ENCODE measurements around the gene ONECUT2.

Gene ONECUT2

GRCh38 chr18:57466307-57466706 is 31.1 kb downstream of the ONECUT2 start:
- no peaks in the 10 kb centered on the region for H3K27me3 ChIP-seq (ENCODE audit: low read length)
- H2AFZ ChIP-seq (ENCODE audit: low read depth, low read length, severe bottlenecking): no peak overlapping the region
- no peak overlapping the region for H3K4me2 ChIP-seq (ENCODE audit: low read depth, low read length, poor library complexity, severe bottlenecking)
- H4K20me1 ChIP-seq (ENCODE audit: low read depth, low read length): no peaks in the 10 kb centered on the region
- H3K27ac ChIP-seq (ENCODE audit: low read depth, low read length): no peak overlapping the region
- H3K9me3 ChIP-seq (ENCODE audit: insufficient read depth, low read length): no peaks in the 10 kb centered on the region
- H3K9me2 ChIP-seq (replicated peaks; ENCODE audit: insufficient read depth, low read length): no peaks in the 10 kb centered on the region
- no peaks in the 10 kb centered on the region for H3K79me2 ChIP-seq (ENCODE audit: insufficient read depth, low read length)
- no peaks in the 10 kb centered on the region for H3F3A ChIP-seq (ENCODE audit: insufficient read depth)
- no peak overlapping the region for H3K9ac ChIP-seq (ENCODE audit: low read length)
- no peak overlapping the region for H3K4me3 ChIP-seq (ENCODE audit: insufficient read depth, low read length, poor library complexity, severe bottlenecking)
- TF ChIP-seq CTCF (IDR thresholded peaks at IDR 0.05; ENCODE audit: insufficient read depth, low read length, poor library complexity, severe bottlenecking) (no peak), EZH2phosphoT487 (conservative IDR thresholded peaks at IDR 0.05; ENCODE audit: low read length) (no peak)
- no peaks in the 10 kb centered on the region for H3K36me3 ChIP-seq (ENCODE audit: low read length)

- H3K9me3 ChIP-seq (ENCODE audit: insufficient read depth, low read length): no peaks in the 10 kb centered on the region
- no peaks in the 10 kb centered on the region for H3K9me2 ChIP-seq (replicated peaks; ENCODE audit: insufficient read depth, low read length)
- no peak overlapping the region for H3K4me2 ChIP-seq (ENCODE audit: low read depth, low read length, poor library complexity, severe bottlenecking)
- H4K20me1 ChIP-seq (ENCODE audit: low read depth, low read length): no peaks in the 10 kb centered on the region
- no peak for TF ChIP-seq EZH2phosphoT487 (conservative IDR thresholded peaks at IDR 0.05; ENCODE audit: low read length)
- no peak for TF ChIP-seq CTCF (IDR thresholded peaks at IDR 0.05; ENCODE audit: insufficient read depth, low read length, poor library complexity, severe bottlenecking)
- H3K27me3 ChIP-seq (ENCODE audit: low read length): no peaks in the 10 kb centered on the region
- no peaks in the 10 kb centered on the region for H3K79me2 ChIP-seq (ENCODE audit: insufficient read depth, low read length)
- no peaks in the 10 kb centered on the region for H3F3A ChIP-seq (ENCODE audit: insufficient read depth)
- no peak overlapping the region for H3K27ac ChIP-seq (ENCODE audit: low read depth, low read length)
- H3K36me3 ChIP-seq (ENCODE audit: low read length): no peaks in the 10 kb centered on the region
- H3K9ac ChIP-seq (ENCODE audit: low read length): no peak overlapping the region
- no peak overlapping the region for H2AFZ ChIP-seq (ENCODE audit: low read depth, low read length, severe bottlenecking)
- H3K4me3 ChIP-seq (ENCODE audit: insufficient read depth, low read length, poor library complexity, severe bottlenecking): no peak overlapping the region
Measured at GRCh38 chr18:57466745-57467409, 31.7 kb downstream of the ONECUT2 start.

- no peaks in the 10 kb centered on the region for H3K9me3 ChIP-seq (ENCODE audit: insufficient read depth, low read length)
- no peak overlapping the region for H3K4me2 ChIP-seq (ENCODE audit: low read depth, low read length, poor library complexity, severe bottlenecking)
- H3K27me3 ChIP-seq (ENCODE audit: low read length): no peaks in the 10 kb centered on the region
- no peak overlapping the region for H3K4me3 ChIP-seq (ENCODE audit: insufficient read depth, low read length, poor library complexity, severe bottlenecking)
- no peaks in the 10 kb centered on the region for H3K79me2 ChIP-seq (ENCODE audit: insufficient read depth, low read length)
- H3K27ac ChIP-seq (ENCODE audit: low read depth, low read length): no peak overlapping the region
- no peaks in the 10 kb centered on the region for H3K36me3 ChIP-seq (ENCODE audit: low read length)
- no peaks in the 10 kb centered on the region for H3F3A ChIP-seq (ENCODE audit: insufficient read depth)
- no peak for TF ChIP-seq EZH2phosphoT487 (conservative IDR thresholded peaks at IDR 0.05; ENCODE audit: low read length)
- TF ChIP-seq CTCF (IDR thresholded peaks at IDR 0.05; ENCODE audit: insufficient read depth, low read length, poor library complexity, severe bottlenecking): no peak
- no peaks in the 10 kb centered on the region for H4K20me1 ChIP-seq (ENCODE audit: low read depth, low read length)
- no peak overlapping the region for H3K9ac ChIP-seq (ENCODE audit: low read length)
- H2AFZ ChIP-seq (ENCODE audit: low read depth, low read length, severe bottlenecking): no peak overlapping the region
- no peaks in the 10 kb centered on the region for H3K9me2 ChIP-seq (replicated peaks; ENCODE audit: insufficient read depth, low read length)
Measured at GRCh38 chr18:57469884-57470283, 34.7 kb downstream of the ONECUT2 start.

Data from SU-DHL-6 (cell line).